Fibroblast of peridontal ligament (primary cell): ENCODE results near the gene LMX1B.

Source experiments
- DNase-seq: peaks from one replicate; pipeline ENCODE4 v3.0.0-alpha.2; 2010; ENCODE audit errors: extremely low read depth

The LMX1B gene

DNA sequence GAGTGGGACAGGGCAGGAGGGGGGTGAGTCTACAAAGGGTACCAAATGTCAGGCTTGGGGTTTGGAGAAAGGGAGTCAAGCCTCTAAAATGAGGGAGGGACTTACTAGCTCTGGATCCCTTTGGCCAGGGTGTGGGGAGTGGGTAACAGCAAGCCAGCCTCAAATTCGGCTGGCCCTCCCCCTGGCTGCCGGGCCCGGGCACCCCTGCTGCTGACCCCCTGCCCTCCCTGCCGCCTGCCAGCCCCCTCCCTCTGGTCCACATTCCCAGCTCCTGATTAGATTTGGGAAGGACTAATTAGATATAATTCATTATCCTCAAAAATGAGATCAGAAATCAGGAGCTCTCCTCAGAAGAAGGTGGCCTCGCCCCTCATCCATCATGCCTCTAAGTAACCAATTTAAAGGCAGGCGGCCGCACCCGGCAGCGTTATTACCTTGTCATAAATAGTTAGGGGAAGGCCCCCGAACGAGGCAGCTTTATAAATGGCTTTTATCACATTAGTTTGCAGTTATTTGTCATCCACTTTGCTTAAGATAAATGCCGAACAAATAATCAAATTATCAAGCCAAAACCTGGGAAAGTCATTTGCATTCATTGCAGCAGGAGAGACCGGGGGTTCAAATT is 44.6 kb downstream of the LMX1B start:
- no peak for DNase-seq

GRCh38 chr9:126658956-126659555 is 45.3 kb downstream of the LMX1B start:
- no peak for DNase-seq

- DNase-seq = no peak
Measured at GRCh38 chr9:126661122-126661520, 47.4 kb downstream of the LMX1B start.

GRCh38 chr9:126661521-126662251 is 48.0 kb downstream of the LMX1B start:
- no peak for DNase-seq

- no peak for DNase-seq
Measured at GRCh38 chr9:126663661-126664072, 49.9 kb downstream of the LMX1B start.

DNA sequence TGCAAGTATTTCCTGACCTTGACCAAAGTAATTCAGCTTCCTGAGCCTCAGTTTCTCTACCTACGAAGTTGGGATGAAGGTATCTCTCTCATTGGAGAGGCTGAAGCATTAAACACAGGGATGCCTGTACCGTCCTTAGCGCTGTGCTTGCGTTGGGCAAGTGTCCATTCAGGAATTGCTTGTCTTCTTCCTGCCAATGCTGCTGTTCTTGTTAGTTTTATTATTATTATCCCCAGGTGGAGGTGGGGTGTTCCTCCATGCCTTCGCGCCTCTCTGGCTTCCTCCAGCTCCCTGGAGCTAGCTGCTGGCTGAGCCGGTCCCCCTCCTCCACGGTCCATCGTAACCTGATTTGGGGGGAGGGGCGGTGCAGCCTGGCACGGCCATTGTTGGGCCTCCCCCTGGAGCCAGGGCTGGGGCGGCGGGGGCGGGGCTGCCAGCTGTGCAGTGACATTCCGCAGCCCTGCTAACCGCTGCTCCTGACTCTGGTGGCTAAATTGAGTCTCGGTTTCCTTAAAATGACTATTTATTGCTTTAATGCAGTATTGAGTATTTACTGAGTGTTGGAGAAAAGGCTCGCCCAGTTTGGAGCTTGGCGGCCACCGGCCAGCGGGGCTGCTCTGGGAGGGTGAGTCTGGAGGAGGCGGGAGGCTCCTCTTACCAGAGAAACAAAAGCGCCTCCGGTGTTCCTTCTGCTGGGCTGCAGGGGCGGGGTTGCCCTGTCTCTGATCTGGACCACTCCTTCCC is 51.3 kb downstream of the LMX1B start:
- DNase-seq = no peak

DNA sequence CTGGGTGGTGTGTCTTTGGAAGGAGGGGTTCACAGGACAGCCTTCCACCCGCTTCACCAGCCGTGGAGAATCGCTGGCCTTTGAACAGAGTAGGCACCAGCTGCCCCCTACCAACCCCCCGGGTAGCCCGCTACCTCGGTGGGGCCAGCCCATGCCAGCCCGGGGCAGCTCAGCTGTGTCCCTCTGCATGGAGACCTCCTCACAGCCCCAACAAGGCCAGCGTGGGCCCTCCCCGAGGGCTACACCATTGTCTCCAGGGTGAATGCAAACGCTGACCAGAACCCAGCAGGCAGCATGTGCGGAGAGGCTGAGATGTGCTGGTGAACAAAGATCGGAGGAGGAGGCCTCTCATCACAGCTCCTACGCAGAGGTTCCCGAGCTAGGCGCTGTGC is 51.9 kb downstream of the LMX1B start:
- DNase-seq = no peak

- no peak for DNase-seq
Measured at GRCh38 chr9:126666155-126666803, 52.6 kb downstream of the LMX1B start.

GRCh38 chr9:126667190-126668055 is 53.7 kb downstream of the LMX1B start:
- no peak for DNase-seq

GRCh38 chr9:126668058-126668457 is 54.3 kb downstream of the LMX1B start:
- DNase-seq = no peak

DNA sequence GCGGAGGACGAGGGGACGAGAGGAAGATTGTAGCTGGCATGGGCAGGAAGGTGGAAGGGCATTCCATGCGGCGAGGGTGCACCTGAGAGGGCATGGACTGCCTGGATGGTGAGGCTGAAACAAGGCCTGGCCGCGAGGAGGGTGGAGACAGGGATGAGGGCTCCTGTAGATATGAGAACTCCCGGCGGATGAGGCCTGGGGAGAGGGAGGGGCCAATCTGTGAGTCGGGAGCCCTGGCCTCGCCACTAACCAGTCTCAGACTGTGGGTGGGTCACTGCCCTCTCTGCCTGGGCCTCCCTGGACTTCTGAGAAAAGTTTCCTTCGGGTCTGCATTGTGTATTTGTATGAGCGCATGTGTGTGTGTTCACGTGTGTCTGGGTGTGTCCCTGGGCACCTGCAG is 55.4 kb downstream of the LMX1B start:
- no peak for DNase-seq

DNA sequence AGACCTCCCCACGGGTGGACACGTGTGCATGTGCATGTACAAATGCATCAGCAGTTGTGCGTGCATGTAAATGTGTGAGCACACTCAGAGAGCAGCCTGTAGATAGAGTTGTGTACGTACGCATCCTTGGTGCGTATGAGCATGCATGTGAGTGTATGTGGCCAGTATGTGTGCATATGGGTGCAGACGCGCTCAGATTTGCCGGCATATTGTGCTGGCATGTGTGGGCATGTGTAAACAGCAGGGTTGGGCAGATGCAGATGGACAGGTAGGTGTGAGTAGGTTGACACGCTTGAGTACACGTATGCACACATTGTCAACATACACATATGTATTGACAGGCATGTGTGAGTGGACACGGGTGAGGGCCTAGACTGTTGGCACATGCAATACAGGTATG is 56.5 kb downstream of the LMX1B start:
- no peak for DNase-seq

DNA sequence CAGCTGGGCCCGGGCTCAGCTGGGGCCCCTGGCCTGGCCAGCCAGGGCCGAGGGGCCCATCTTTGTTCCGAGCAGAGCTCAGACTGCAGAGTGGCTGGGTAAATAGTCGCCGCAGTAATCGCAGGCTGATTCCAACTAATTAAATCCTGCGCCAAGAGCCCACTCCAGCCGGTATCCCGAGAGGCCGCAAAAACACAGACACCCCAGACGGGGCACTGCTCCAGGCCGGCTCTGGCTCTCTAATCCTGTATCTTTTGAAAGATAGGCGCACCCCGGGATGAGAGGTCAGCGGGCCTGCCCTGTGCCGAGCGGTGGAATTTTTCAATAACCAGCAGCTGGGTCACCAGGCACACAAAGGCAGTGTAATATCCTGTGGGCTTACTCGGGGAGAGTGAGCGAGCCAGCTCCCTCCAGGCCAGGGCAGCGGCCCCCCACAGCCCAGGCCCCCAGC is 57.7 kb downstream of the LMX1B start:
- no peak for DNase-seq

- no peak for DNase-seq
Measured at GRCh38 chr9:126671983-126672382, 58.3 kb downstream of the LMX1B start.

DNA sequence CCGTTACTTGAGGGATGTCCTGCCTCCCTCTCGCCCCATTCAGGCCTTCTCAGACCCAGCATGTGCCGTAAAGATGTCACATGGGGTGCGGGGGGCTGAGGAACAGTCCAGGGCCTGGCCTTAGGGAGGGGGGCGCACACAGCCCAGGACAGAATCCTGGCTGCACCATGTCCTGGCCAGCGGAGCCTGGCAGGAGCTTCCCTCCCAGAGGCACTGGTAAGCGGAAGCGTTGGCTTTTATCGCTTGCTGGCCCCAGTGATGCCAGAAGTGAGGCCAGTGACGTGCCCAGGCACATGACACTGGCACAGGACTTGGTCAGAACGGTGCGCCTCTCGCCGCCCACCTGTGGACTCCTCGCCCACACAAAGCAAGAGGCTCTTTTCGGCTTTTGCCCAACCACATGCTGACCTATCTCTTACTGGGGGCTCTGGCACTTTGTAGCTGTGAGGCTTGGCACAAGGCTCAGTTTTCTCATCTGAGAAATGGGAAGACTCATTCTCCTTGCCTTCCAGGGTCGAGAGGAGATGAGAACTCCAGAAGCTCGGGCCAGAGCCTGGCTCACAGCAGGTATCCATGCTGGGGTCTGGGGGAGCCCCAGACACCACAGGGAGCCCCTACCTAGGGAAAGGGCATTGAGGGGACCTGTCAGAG is 59.0 kb downstream of the LMX1B start:
- DNase-seq = no peak

GRCh38 chr9:126673689-126674364 is 60.1 kb downstream of the LMX1B start:
- DNase-seq = no peak

DNA sequence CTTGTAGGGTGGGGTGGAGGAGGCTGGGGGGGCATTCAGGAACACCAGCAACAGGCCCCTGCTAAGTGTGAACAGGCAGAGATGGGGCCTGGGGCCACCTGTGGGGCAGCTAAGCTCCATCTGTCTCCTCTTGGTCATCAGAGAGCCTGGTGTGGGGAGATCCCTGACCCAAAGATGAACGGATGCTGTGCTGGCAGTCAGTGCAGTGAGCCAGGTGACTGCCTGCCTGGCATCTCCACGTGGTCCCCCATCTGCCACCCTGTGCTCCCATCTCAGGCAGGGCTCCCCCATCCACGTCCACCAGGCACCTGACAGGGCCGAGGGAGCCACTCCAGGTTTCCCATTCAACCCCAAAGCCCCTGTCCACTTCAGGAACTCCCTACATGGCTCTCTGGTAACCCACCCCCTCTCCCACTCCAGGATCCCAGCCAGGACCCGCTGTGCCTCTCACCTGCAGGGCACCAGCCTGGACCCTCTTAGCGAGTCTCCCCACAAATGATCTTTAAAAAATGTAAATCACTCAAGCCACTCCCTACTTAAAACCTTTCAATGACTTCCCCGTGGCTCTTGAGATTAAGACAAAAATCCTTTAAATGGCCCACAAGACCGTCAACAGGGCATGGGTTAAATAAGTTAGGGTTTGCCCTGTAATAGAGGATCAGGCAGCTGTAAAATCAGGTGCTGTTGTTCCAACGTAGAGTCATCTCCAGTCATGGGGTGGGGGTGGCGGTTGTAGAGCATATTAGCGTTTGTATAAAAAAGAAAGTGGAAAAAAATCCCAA is 60.8 kb downstream of the LMX1B start:
- no peak for DNase-seq

DNA sequence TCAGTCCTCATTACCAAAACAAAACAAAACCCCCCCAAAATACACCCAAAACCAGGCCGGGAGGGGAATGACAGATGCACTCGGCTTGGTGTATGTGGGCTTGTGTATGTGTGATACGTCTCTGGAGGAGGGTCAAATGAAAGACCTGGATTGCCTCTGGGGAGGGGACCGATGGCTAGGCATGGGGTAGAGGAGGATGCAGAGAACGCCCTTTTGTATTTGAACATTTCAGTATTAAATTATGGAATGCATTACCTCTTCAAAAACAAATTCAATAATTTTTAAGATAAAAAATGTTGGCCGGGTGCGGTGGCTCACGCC is 61.4 kb downstream of the LMX1B start:
- DNase-seq = no peak

DNA sequence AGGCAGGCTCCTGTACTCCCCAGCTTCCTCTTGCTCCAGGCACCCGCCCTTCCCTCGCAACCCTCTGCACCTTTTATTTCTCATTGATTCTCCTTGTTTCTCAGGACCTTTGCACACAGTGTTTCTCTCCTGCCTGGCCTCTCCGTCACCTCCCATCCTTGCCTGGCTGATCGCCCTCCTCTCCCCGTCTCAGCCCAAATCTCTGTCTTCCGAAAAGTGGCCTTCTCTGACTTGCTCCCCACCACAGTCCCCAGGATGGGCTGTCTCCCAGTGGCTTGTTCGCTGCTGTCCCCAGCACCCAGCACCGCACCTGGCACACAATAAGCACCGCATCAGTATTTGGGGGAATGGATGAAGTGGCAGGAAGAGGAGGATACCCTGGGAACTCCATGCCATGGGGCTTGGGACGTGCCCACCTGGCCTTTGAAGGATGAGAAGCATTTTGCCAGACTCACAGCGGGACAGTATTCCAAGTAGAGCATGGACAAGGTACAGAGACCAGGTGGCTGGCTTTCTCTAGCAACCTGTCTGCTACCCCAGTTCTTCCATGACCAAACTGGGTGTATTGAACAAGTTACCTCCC is 62.5 kb downstream of the LMX1B start:
- DNase-seq = no peak
